Testis (tissue), 2 donors: ENCODE measurements around the gene DECR2.

Experiments used
- POLR2A ChIP-seq: fragments of 450-650 bp; IDR thresholded peaks from one replicate; pipeline ENCODE4 v1.6.1; 2017; ENCODE audit warnings: antibody characterized with exemption, mild to moderate bottlenecking, moderate library complexity
- TF ChIP-seq, protein P1 (sequence below), 3 experiments: fragments of 450-650 bp in 2 of 3; fragments of 200-600 bp in 1 of 3; sonication (generic) in 1 of 3; IDR thresholded peaks; one replicate each; pipeline ENCODE4 v1.5.1; 2016 to 2019; ENCODE audit warnings: antibody characterized with exemption in 3 of 3, mild to moderate bottlenecking in 2 of 3, moderate library complexity in 1 of 3

DNA sequence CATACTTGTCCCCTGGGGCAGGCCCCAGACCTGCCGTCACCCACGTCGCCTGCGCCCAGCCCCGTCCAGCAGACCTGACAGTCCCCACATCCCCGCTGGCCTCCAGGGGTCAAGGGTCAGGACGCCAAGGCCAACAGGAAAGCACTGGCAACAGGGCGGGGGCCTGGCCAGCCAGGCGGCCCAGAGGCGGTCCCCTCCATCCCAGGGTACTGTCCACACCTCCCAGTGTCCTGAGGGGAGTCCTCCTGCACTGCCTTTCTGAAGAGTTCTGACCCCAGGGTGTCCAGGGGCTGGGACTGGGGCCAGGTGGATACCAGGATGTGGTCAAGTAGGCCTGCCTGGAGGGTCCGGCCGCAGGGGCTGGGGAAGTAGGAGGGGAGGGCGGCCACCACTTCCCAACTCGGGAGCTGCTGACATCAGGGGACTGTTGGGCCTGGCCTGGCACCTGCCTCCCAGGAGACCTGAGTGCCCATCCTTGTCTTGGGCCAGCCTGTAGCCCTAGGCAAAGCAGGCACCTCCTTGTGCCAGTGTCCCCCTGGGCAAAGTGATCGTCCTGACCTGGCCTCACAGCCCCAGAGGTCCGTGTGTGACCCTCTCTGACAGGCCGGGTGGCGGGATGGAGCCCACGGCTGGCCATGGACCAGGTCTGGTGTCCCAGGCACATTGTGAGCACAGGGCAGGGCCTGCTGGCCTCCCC, 42.5 kb upstream of the DECR2 start:
- no peak for TF ChIP-seq POLR2A
- TF ChIP-seq, protein P1, sequence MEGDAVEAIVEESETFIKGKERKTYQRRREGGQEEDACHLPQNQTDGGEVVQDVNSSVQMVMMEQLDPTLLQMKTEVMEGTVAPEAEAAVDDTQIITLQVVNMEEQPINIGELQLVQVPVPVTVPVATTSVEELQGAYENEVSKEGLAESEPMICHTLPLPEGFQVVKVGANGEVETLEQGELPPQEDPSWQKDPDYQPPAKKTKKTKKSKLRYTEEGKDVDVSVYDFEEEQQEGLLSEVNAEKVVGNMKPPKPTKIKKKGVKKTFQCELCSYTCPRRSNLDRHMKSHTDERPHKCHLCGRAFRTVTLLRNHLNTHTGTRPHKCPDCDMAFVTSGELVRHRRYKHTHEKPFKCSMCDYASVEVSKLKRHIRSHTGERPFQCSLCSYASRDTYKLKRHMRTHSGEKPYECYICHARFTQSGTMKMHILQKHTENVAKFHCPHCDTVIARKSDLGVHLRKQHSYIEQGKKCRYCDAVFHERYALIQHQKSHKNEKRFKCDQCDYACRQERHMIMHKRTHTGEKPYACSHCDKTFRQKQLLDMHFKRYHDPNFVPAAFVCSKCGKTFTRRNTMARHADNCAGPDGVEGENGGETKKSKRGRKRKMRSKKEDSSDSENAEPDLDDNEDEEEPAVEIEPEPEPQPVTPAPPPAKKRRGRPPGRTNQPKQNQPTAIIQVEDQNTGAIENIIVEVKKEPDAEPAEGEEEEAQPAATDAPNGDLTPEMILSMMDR (IDR thresholded peaks at IDR 0.05), result no peak
